ENCODE results near the gene CEP112.

The CEP112 gene

DNA sequence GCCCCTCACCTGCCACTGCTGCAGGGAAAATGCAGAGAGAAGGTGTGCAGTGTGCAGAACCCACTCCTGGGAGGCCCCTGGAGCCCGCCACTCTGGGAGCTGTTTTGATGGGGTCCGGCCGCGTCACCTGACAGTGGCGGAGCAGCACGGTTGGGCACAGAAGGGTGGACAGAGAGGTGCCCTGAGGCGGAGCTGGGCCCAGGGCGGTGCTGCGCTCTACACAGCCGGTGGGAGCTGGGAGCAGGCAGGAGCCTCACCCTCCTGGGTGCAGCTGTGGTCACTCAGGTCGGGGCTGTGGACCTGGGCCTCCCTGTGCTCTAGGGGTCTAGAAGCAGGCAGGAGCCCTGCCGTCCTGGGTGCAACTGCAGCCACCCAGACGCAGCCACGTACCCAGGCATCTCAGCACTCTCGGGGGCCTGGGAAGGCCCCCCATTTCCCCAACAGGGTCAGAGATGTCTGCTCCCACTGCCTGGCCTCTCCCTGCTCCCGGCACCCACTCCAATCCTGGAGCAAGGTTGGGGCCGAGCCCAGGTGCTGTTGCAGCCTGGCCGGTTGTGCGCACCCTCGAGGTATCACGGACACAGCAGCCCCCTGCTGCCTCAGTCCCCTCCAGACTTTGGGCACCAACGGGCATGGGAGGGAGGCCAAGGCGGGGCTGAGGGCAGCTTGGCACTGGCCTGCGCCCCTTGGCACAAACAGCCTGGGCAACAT lies 326.1 kb downstream of the CEP112 start:
- H3K27ac ChIP-seq, result no peak overlapping the region
- POLR2A ChIA-PET (ENCODE audit: low non-redundant PET), result no interaction called here
- TF ChIP-seq, protein P1, sequence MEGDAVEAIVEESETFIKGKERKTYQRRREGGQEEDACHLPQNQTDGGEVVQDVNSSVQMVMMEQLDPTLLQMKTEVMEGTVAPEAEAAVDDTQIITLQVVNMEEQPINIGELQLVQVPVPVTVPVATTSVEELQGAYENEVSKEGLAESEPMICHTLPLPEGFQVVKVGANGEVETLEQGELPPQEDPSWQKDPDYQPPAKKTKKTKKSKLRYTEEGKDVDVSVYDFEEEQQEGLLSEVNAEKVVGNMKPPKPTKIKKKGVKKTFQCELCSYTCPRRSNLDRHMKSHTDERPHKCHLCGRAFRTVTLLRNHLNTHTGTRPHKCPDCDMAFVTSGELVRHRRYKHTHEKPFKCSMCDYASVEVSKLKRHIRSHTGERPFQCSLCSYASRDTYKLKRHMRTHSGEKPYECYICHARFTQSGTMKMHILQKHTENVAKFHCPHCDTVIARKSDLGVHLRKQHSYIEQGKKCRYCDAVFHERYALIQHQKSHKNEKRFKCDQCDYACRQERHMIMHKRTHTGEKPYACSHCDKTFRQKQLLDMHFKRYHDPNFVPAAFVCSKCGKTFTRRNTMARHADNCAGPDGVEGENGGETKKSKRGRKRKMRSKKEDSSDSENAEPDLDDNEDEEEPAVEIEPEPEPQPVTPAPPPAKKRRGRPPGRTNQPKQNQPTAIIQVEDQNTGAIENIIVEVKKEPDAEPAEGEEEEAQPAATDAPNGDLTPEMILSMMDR (conservative IDR thresholded peaks at IDR 0.05; ENCODE audit: low read depth), result no peak
- CTCF ChIA-PET, result no interaction called here
- DNase-seq (ENCODE audit: low spot score), result no peak

DNA sequence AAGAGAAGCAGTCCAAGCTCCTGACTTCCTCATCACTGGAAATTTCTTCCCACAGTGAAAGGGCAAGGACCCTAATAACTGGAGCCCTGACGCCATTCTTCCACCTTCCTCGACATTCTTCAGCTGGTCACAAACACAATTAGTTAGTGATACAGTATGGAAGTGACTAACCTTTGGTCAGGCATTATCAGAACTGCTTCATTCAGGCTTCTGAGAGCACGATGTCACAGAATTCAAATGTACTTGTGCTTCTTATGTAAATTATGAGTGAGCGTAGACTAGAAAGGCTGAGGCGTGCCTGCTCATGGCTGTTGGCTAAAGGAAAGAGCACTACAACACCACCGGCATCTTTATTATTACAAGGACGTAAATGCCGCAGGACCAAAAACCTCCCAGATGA lies 327.5 kb downstream of the CEP112 start:
- POLR2A ChIA-PET (ENCODE audit: low non-redundant PET), result no interaction called here
- no peak overlapping the region for H3K27ac ChIP-seq
- no peak for DNase-seq (ENCODE audit: low spot score)
- CTCF ChIA-PET, result interaction anchor here (0.6 kb wide), 1 partner anchor 1960 kb away, joined by 3 read pairs; no protein-coding TSS in a partner anchor
- TF ChIP-seq, protein P1 (conservative IDR thresholded peaks at IDR 0.05; ENCODE audit: low read depth), result no peak

DNA sequence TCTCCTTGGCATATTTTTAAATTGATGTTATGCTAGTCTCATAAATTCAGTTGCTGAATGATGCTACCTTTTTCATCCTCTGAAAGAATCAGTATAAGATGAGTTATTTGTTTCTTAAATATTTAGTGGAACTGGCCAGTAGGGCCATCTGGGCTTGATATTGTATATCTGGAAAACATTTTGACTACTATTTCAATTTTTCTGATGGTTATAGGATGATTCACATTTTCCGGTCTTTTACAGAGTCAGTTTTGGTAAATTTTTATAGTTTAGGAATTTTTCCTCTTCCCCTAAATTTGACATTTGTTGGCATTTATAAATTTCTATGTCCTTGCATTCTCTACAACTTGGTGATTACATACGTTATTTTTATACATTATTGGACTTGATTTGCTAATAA lies 334.2 kb downstream of the CEP112 start:
- TF ChIP-seq, protein P1 (conservative IDR thresholded peaks at IDR 0.05; ENCODE audit: low read depth), result no peak
- CTCF ChIA-PET, result no interaction called here
- no peak overlapping the region for H3K27ac ChIP-seq
- DNase-seq (ENCODE audit: low spot score), result no peak
- POLR2A ChIA-PET (ENCODE audit: low non-redundant PET), result no interaction called here

DNA sequence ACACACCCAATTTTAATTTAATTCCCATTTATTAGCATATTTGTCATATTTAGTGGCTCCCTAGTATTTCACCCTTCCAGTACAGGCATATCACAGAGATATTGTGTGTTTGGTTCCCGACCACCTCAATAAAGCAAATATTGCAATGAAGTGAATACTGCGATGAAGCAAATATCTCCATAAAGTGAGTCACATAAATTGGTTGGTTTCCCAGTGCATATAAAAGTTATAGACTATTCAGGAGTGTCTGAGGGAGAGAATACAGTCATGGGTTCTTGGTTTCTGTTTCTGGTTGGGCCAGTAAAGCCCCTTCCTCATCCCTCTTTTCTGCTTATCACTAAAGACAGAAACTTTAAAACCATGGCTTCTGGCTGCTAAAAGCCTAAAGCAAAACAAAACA lies 335.1 kb downstream of the CEP112 start:
- no peak overlapping the region for H3K27ac ChIP-seq
- TF ChIP-seq, protein P1 (conservative IDR thresholded peaks at IDR 0.05; ENCODE audit: low read depth), result no peak
- ChIA-PET CTCF (no interaction called here), POLR2A (ENCODE audit: low non-redundant PET) (no interaction called here)
- DNase-seq (ENCODE audit: low spot score), result no peak

DNA sequence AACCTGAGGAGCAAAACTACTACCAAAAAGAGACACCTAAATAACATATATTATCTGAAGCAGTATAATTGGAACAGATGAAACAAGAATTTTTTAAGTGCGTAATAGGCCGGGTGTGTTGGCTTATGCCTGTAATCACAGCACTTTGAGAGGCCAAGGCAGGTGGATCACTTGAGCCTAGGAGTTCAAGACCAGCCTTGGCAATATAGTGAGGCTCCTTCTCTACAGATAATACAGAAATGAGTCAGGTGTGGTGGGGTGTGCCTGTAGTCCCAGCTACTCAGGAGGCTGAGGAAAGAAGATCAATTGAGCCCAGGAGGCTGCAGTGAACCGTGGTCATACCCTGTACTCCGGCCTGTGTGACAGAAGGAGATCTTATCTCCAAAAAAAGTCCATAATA lies 336.3 kb downstream of the CEP112 start:
- POLR2A ChIA-PET (ENCODE audit: low non-redundant PET), result no interaction called here
- H3K27ac ChIP-seq, result no peak overlapping the region
- DNase-seq (ENCODE audit: low spot score), result no peak
- CTCF ChIA-PET, result interaction anchor here (0.5 kb wide), 1 partner anchor 239 kb away, joined by 3 read pairs; no protein-coding TSS in a partner anchor
- TF ChIP-seq, protein P1 (conservative IDR thresholded peaks at IDR 0.05; ENCODE audit: low read depth), result no peak

DNA sequence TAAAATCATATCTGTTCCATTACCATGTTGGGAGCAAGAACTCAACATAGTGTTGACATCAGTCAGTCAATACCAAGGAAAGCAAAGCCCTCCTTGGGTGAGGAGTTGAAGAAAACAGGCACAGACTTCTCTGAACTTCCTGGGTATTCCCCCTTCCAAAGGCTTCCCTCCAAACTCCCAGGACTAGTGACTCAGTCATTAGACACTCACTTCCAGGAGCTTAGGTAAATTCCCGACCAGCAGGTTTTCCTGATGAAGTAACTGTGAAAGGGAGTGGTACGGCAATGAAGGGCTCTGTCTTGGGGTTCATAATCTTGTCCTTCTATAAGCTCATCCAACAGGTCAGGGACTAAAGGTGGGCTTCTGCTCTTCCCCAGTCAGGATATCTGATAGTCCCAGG lies 336.7 kb downstream of the CEP112 start:
- TF ChIP-seq, protein P1 (conservative IDR thresholded peaks at IDR 0.05; ENCODE audit: low read depth), result no peak
- no peak overlapping the region for H3K27ac ChIP-seq
- DNase-seq (ENCODE audit: low spot score), result peak; percentile 82
- POLR2A ChIA-PET (ENCODE audit: low non-redundant PET), result no interaction called here
- CTCF ChIA-PET, result no interaction called here
